ENCODE data around the gene APOD. TPM values are rescaled to one million over a fixed set of nuclear protein-coding genes. Genes with fewer than 3 reads are reported as not detected.
"Not testable (repeated sequence)": the region's sequence is repeated elsewhere in the genome, so short reads cannot be mapped to it uniquely, and the experiment has no call there.

APOD gene
- total RNA-seq, 1 donor from 2014 or later = 603 TPM

DNA sequence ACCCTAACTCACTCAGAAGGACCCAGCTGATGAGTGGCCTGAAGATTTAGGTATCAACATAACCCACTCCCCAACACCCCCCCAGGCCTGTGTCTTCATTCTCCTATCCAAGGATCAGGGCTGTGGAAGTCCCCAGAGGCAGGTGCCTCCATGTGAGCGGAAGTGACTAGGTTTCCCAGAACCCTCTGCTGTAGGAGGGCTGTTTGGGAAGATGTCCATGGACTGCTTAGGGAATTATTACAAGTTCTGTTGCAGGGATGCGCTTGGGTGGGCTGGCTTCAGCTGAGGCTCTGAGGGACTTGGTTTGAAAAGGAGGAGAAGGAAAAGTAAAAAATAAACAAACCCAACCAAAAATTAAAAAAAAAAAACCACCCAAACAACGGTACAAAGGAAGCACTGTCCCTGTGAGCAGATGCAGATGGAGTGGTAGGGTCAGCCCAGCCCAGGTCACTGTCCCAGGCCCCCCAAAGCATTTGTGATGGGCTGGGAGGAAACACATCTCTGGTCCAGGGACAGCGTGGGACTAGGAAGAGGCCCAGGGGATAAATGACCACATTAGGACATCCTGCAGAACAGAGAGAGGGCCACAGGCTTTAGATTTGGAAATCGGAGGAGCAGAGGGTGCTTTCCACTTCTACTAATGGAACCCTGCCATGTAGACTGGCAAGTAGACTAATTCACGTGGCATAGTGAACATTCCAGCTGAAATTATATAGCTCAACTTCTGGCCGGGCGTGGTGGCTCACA, 12.2 kb upstream of the APOD start:
- ATAC-seq = peak; percentile 32
- intact Hi-C loops (cut with micrococcal nuclease) = no loop called here

DNA sequence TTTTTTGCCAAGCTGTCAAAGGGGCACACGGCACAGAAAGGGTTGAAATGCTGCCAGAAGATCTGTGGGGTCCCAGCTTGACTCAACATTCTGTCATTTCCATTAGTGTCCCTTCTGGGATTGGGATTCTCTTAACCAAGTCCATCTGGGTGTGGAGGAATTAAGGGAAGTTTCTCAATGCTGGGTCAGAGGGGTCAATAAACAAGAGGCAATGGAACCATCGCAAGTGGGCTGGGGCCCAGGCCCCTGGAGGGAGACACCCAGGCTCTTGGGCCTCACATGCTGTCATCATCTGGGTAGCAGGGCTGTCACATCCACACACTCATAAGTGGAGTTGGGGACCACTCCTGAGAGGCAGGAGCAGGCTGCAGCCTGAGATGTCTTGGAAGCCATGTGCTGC, 8.1 kb upstream of the APOD start:
- intact Hi-C loops (cut with micrococcal nuclease) = no loop called here
- peak; percentile 53 for ATAC-seq
- peak; percentile 57 for DNase-seq

More for the DNA sequence above, 12.2 kb upstream of the APOD start:
- no peak for DNase-seq

DNA sequence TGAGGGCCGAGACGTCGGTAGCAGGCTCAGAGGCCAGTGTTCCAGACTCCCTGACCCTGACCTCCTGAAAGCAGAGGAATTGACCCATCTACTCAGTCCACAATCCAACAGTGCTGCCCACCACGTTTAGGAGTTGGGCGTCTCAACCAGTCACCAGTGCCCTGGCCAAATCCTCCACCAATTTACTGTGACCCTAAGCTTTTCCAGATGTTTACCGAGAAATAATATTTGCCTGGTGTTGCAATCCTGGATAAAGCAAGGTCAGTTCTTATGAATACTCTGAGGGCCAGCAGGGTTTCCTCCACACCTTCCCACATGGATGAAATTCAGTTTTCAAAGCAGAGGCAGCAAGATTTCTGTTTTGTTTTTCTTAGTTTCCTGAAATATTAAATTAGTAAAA, 7.5 kb upstream of the APOD start:
- peak; percentile 71 for ATAC-seq
- DNase-seq = no peak
- intact Hi-C loops (cut with micrococcal nuclease) = no loop called here

DNA sequence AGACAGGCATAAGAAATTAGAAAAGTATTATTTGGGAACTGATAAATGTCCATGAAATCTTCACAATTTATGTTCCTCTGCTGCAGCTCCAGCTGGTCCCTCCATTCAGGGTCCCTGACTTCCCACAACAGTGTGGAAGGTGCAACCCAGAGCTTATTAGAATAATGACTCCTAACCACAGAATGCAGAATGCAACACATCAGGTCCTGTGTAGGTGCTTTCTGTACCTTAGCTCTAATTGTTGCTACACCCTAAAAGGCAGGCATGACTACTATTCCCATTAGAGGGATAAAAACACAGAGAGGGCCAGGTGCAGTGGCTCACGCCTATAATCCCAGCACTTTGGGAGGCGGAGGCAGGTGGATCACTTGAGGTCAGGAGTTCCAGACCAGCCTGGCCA, 6.6 kb upstream of the APOD start:
- intact Hi-C loops (cut with micrococcal nuclease); ATAC-seq; DNase-seq: not testable (repeated sequence)

DNA sequence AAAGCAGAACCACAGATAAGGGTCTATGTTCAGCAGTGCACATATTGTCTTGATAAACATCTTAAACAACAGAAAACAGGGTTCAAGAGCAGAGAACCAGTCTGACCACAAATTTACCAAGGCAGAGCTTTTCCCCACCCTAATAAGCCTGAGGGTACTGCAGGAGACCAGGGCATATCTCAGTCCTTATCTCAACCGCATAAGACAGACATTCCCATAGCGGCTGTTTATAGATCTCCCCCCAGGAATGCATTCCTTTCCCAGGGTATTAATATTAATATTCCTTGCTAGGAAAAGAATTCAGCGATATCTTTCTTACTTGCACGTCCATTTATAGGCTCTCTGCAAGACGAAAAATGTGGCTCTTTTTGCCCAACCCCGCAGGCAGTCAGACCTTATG, 6.1 kb upstream of the APOD start:
- intact Hi-C loops (cut with micrococcal nuclease); ATAC-seq; DNase-seq: not testable (repeated sequence)

DNA sequence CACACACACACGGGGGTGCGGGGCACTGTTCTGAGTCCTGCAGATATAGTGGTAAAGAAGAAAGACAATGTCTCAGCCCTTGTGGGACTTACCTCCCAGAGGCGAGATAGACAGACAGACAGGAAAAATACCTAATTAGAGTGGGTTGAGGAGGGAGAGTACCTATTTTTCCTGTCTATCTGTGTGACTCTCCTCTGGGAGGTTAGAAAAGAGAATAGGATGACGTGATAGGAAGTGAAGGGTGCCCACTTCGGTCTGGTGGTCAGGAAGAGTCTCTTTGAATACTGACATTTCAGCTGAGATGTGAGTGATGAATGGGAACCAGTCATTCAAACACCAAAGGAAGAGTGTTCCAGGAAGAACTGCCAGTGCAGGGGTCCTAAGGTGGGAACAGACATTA, 4.1 kb upstream of the APOD start:
- ATAC-seq = no peak
- no peak for DNase-seq
- intact Hi-C loops (cut with micrococcal nuclease) = no loop called here

DNA sequence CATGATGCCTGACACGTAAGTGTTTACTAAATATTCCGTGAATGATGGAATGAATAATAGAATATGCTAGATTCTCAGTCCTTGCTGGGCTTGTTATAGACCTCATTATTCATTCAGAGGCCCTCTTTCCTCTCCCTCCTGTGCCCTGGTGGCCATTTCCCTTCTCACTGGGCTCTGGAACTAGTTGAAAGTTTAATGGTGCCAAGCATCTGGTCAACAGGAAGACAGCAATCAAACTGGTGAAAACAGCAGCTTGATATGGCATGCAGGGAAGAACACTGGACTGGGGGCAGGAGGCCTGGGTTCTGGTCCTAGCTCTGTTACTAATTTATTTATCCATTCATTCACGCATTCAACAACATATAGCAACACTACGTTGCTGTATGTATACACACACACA, 3.7 kb upstream of the APOD start:
- intact Hi-C loops (cut with micrococcal nuclease) = no loop called here
- no peak for ATAC-seq
- no peak for DNase-seq

DNA sequence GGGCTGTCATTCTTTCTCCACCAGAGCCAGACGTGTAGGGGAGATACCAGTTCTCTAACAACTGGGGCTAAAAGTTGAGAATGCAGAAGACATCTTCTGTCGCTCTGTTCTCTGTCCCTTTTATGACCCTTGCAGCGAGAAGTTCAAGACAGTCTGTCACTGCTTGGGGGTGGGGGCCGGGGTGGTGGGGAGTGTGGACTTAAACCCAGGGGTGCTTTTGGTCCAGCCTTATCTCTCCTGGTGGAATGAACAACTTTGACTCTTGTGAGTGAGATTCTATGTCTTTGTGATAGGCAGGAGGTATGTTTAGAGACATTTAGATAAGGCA, 767 bp upstream of the APOD start:
- DNase-seq (no peak), ATAC-seq (no peak)
- intact Hi-C loops (cut with micrococcal nuclease) = no loop called here

DNA sequence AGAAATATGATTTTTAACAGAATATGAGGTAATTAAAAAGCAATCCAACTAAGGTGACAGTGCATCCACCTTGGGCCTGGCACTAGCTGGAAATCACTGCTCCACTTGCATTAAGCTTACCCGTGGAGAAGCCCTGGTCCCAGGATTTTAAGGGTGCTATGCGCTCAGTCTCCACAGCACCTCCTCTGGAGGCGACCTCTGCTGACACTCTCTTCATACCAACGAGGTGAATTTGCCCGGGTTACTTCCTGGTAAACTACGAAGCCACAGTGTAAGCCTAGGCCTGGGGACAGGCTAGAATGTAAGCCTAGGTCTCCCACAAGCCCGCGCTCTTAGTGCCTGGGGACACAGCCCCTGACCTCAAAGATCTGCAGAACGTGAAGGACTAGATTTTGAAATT, 793 bp downstream of the APOD start:
- DNase-seq = no peak
- intact Hi-C loops (cut with micrococcal nuclease) = no loop called here
- peak; percentile 42 for ATAC-seq

DNA sequence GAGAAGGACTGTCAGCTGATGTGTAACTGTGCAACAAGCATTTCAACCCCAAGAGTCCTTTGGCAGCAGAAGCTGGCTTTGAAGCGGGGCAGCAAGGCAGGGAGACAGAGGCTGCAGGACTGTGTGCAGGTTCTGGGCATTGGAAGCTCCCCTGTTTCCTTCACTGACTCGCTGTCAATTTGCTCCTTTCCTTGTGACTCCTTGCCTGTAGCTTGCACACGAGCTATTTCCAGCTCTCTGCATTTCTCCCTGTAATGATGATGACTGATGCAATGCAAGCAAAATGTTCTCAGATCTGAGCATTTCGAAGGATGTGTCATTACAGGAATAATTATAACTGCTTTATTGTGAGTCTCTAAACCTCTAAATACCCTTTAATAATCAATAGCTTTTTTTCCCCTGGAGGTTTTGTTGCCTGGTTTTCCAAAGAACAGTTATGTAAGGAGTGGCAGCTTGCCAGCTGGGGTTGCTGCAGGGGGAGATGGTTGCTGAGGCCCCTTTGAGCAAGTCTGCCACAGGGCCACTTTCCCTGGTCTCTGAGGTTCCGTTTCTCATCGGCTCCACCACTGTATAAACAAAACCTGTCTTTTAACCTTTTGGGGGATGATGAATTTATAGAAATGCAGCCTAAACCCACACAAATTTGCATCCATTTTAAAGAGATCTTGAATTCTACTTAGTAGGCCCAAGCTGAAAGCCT, 2.8 kb downstream of the APOD start:
- DNase-seq (no peak), ATAC-seq (no peak)
- intact Hi-C loops (cut with micrococcal nuclease) = no loop called here

DNA sequence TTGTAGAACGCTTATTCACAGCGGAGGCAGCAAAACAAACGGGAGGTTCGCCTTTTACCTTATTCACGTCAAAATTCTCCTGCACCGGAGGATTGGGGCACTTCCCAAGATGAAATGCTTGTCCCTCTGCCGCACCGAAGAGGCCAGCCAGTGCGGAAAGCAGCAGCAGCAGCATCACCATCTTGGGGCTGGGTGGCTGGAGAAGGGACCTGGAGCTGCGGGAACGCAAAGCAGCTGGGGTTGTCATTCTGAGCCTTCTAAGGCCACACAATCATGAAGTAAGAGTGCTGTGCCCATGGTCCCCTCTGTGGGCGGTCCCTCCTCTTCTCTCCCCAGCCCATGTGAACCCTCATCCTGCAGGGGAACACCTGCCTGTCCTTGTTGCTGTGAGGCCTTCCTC, 4.5 kb downstream of the APOD start:
- DNase-seq = no peak
- intact Hi-C loops (cut with micrococcal nuclease) = no loop called here
- ATAC-seq = no peak

DNA sequence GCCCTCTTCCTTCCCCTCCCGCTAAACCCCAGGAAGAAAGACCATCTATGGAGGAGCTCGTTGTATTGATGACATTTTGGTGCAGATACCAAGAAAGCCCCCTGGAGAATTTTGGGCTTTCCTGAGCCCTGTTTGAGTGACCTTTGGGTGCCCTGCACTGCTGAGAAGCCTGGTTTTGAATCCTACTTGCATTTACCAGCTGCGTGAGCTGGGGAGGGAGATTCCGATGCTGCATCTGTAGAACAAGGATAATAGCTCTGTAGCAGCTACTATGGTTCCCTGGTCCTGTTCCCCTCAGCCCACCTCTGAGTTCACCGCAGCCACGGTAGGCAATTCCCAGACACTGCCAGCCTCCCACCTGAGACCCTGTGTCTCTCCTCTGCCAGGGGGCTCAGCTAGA, 5.2 kb downstream of the APOD start:
- ATAC-seq = no peak
- no peak for DNase-seq
- intact Hi-C loops (cut with micrococcal nuclease) = no loop called here

DNA sequence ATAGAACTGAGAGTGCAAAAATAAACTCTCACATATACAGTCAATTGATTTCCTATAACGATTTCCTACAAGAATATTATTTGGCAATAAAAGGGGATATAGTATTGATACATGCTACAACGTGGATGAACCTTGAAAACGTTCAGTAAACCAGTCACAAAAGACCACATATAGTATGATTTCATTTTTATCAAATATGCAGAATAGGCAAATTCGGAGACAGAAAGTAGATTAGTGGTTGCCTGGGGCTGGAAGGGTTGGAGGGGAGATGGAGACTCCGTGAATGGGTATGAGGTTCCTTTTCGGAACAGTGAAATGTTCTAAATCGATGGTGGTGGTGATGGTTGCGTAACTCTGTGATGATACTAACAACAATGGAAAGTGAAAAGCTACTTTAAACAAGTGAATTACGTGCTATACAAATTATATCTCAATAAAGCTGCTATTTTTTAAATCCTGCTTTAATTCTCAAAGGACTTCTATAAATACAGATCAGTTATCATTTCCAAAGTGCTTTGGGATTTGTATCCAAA, 6.0 kb downstream of the APOD start:
- intact Hi-C loops (cut with micrococcal nuclease) = no loop called here
- no peak for DNase-seq

DNA sequence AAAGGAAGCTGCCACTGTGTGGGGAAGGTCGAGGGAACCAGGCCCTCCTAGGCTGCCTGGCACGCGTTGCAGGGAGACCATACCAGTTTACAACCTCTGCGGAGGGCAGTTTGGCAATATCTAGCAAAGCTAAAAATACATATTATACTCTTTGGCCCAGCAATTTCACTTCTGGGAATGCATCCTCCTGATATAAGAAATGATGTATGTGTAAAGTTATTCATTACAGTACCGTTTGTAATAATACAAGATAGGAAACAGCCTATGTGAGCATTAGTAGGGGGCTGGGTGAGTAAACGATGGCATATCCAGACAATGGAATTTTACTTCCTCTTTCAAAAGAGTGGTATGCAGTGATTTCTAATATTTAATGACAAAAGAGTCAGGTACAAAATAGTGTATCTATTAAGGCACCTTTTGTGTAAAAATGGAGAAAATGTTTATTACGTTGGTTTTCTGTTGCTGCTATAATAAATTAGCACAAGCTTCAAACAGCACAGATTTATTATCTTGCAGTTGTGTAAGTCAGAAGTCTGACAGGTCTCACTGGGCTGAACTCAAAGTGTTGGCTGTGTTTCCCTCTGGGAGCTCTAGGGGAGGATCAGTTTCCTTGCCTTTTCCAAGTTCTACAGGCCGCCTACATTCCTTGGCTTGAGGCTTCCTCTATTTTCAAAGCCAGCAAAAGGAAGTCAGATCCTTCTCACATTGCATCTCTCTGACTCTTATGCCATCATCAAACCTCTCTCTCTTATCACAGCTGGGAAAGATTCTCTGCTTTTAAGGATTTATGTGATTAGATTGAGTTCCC, 9.0 kb downstream of the APOD start:
- peak; percentile 66 for ATAC-seq
- intact Hi-C loops (cut with micrococcal nuclease) = no loop called here
- no peak for DNase-seq

More for the DNA sequence above, 6.0 kb downstream of the APOD start:
- ATAC-seq = no peak

DNA sequence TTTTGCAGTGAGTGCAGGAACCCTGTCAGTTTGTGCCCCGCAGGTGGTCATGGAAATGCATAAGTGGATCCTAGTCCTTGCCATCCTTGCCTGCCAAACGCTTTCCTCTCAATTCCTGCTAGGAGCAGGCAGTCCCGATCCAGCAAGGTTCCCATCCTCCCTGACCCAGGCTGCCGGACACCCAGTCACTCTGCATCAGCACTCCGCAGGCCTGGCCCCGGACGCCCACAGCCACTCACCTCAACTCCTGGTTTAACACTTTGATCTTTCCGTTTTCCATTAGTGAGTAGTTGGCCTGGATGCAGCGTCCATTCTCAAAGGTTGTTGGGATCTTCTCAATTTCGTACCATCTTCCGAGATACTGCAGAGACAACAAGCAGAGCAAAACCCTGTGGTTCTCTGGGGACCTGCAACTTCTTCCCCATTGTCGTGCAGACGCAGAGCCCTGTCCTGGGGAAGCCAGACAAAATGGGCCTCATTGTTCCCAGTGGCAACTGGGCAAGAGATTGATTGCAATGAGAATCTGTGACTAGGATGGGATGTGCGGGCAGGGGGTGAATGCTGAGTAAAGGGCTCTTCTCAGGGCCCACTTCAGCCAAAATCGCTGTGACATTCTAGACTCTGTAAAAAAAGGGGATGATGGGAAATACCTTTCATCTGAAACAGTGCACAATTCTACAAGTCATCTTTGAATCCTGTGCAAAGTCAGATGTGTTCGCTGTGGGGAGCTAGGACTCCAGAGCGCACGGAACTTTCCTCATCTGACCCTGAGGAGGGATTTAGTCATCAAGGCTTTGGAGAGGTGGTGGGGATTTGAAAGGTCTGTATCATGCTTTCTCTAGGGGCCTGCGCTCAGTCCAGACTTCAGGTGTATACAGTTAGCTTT, 9.9 kb downstream of the APOD start:
- DNase-seq = no peak
- intact Hi-C loops (cut with micrococcal nuclease) = no loop called here
- no peak for ATAC-seq

DNA sequence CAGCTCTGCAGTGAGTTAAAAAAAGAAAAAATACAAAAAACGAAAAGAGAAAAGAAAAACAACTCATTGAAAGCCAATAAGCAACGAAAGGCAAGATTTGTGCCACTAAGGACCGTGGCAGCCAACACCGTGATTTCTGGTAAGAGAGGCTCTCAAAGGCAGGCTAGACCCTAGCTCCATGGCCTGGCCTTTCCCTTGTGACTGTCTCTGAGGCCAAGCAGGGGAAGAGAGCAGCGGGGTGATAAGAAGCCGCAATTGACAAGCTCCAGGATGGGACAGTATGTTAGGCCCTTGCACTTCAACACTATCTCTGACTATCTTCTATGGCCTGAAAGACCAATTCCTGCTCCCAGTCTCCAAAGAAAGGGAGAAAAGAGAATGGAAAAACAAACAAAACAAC, 12.4 kb downstream of the APOD start:
- intact Hi-C loops (cut with micrococcal nuclease) = no loop called here
- DNase-seq (no peak), ATAC-seq (peak; percentile 39)

DNA sequence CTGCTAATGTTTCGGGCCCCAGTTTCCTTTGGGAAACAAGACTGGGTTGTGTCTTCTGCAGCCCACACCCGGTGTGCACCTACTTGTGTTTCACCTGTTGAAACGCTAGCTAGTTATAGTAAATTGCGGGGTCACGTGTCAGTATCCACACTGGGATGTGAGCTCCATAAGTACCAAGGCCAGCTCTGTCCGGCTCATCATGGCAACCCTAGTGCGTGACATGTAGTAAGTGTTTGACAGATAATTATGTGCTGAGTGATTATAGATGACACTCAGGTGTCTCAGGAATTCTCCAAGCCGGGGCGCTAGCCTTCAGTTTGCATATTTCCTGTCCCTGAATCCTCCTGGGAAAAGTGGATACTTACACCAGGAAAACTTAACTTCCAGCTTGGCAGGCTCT, 12.8 kb downstream of the APOD start:
- ATAC-seq (peak; percentile 47), DNase-seq (no peak)
- intact Hi-C loops (cut with micrococcal nuclease) = no loop called here

DNA sequence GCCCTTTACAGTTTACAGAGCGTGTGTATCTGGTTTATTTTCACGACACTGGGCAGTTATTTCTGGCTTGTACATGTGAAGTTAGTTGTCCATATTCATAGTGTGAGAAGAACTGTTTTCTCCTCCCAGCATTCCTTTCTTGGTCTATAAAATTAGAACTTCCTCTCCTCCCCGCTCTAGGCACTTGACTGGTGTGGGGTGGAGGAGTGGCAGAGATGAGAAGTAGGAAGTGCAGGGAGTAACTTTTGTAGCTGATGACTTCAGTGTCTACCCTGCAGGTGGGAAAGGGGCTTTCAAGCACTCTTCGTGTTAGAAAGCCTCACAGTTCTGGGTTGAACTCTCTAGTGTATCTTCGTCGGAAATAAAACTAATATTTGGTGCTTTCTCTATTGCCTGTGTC, 13.4 kb downstream of the APOD start:
- intact Hi-C loops (cut with micrococcal nuclease) = no loop called here
- DNase-seq = no peak
- peak; percentile 53 for ATAC-seq

DNA sequence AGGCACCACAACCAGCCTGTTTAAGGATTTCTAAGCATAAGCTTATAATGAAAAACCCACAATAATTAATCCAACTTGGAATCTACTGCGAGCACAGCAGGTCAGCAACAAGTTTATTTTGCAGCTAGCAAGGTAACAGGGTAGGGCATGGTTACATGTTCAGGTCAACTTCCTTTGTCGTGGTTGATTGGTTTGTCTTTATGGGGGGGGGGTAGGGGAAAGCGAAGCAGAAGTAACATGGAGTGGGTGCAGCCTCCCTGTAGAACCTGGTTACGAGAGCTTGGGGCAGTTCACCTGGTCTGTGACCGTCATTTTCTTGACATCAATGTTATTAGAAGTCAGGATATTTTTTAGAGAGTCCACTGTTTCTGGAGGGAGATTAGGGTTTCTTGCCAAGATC, 15.1 kb downstream of the APOD start:
- no peak for ATAC-seq
- no peak for DNase-seq
- intact Hi-C loops (cut with micrococcal nuclease) = no loop called here

All from left ventricle myocardium superior (tissue), 1 donor.